ENCODE results near the gene TARS1.

GRCh38 chr5:33507426-33507825 is 66.7 kb downstream of the TARS1 start:
- no peak for TF ChIP-seq CTCF (IDR thresholded peaks at IDR 0.05)
- no peak for TF ChIP-seq POLR2A (IDR thresholded peaks at IDR 0.05)
